NCI-H2196 (cell line): ENCODE data around the gene PNCK.
A peak's percentile ranks its signal among the peaks of the same experiment; 100 is the strongest.

Source experiments
- DNase-seq: peaks from one replicate; lab custom pipeline; 2025; ENCODE audit not compliant: unreplicated experiment; lab: John Stamatoyannopoulos, UW

Gene PNCK

DNA sequence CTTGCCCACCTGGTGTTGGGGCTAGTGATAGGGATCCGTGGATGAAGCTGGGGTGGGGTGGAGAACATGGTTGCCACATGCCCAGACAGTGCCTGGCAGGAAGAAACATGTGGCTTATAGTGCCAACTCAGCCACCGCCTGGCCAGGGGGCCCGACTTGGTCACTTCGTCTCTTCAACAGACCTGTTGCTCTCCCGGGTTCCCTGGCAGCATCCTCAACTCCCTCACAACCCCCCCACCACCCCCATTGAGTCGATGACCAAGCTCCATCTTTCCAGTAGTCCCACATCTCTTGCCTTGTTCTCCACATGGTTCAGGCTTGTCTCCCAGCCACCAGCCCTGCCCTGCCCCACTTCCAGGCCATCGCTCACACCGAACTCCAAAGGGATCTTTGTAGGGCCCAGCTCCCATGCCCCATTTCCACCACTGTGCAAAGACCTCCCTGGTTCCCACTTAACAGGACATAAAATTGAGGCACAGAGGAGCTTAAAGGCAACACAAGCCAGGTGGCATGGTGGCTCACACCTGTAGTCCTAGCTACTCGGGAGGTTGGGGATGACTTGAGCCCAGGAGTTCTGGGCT lies 7.8 kb downstream of the PNCK start:
- DNase-seq = no peak

DNA sequence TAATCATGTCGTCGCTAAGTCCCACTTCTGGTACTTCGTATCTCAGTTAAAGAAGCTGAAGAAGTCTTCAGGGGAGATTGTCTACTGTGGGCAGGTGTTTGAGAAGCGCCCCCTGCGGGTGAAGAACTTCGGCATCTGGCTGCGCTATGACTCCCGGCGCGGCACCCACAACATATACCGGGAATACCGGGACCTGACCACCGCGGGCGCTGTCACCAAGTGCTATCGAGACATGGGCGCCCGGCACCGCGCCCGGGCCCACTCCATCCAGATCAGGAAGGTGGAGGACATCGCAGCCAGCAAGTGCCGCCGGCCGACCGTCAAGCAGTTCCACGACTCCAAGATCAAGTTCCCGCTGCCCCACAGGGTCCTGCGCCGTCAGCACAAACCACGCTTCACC lies 11.3 kb downstream of the PNCK start:
- DNase-seq = no peak

DNA sequence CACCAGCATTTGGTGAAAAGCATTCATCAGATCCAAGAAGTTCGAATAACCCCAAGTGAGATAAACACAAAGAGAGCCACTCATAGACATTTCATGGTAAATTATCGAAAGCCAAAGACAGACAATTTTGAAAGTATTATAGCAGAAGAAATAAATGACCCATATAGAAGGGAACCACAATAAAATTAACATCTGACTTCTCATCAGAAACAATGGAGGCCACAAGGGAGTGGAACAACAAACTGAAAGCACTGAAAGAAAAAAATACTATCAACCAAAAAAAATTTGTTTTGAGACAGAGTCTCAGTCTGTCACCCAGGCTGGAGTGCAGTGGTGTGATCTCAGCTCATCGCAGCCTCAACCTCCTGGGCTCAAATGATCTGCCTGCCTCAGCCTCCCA lies 14.3 kb downstream of the PNCK start:
- no peak for DNase-seq

DNA sequence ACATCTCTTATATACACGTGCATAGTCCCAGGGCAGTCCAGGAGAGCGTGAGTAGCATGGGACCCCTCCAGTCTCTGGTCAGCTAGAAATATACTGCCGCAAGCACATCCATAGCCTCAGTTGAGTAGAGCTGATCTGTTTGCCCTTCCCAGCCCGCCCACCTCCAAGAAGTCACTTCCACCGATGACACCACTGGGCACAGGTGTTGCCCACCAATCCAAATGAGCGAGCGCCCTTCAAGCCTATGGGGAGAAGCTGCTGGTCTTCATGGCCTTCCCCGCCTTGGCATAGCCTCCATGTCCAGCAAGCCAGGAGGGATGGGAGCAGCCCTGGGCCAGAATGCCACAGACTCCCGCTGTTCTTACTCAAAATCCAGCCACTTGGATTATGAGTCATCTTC lies 16.5 kb downstream of the PNCK start:
- no peak for DNase-seq

DNA sequence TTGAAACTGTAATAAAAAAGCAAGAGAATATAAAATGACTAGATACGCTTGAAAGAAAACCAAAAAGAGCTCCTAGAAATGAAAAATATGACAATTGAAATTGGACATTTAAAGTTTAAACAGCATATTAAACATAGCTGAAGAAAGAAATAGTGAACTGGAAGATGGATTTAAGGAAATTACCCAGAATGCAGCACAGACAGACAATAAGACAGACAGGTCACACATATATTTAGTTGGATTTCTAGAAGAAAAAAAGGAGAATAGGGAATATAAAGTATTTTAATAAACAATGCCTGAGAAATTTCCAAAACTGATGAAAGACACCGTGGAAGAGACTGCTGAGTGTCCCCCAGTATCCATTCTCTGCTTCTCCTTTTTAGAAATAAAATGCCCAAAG lies 20.1 kb downstream of the PNCK start:
- no peak for DNase-seq

DNA sequence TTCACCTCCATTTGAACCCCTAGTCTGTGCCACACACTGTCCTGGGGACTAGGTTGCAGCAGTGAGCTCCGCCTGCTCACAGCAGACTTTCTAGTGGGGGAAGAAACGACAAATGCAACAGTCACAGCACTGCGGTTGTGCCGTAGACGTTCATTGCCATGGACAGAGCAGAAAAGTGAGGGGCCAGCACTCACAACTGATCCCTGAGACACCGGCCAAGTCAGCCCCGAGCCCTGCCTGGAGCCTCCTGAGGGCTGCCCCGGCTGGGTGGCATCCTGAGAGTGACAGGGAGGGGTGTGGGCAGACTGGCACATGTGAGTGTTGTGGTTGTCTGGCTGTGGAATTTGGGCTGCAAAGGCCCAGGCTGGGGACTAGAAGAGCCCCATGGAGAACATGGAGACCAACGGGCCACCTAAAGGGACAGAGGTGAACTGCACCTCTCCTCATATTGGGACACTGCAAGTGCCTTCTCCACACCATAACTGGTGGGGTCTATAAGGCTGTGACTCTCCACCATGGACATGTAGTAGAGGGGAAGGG lies 22.0 kb downstream of the PNCK start:
- DNase-seq = no peak

DNA sequence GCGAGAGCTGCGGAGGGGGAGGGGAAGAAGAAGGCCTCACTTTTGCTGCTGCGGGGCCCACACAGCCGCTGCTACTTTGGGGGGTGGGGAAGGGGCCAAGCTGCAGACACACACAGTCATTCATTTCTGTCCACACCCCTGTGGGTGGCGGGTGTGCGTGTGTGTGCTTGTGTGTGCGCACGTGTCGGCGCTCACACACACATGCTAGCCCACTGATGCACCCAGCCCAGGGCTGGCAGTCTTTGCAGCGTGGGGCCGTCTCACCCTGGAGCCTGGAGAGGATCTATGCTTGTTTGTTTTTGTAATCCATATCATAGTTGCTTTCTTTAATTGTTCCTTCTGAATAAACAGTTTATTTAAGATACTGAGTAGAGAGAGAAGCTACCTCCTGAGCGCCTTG lies 22.7 kb downstream of the PNCK start:
- no peak for DNase-seq

DNA sequence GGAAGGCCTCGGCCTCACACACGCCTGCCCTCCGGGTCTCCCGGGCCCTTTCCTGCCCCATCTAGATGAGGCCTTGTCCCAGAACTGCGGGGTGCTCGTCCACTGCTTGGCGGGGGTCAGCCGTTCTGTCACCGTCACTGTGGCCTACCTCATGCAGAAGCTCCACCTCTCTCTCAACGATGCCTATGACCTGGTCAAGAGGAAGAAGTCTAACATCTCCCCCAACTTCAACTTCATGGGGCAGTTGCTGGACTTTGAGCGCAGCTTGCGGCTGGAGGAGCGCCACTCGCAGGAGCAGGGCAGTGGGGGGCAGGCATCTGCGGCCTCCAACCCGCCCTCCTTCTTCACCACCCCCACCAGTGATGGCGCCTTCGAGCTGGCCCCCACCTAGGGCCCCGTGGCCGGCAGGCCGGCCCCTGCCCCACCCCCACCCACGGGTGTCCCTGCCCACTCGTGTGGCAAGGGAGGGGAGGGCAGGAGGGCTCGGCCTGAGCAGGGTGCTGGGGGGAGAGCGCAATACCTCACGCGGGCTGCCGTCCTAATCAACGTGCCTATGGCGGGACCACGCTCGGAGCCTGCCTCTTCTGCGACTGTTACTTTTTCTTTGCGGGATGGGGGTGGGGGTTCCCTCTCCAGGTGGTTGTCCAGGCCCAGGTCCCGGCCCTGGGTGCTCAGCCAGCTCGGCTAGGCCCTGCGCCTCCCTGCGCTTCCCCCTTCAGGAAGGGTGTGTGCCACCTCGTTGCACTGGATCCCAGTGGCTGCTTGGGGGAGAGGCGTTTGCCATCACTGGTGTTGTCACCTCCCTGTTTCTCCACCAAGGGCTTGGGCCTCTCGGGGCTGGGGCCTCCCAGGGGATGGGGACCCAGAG lies 23.5 kb downstream of the PNCK start:
- DNase-seq = no peak

DNA sequence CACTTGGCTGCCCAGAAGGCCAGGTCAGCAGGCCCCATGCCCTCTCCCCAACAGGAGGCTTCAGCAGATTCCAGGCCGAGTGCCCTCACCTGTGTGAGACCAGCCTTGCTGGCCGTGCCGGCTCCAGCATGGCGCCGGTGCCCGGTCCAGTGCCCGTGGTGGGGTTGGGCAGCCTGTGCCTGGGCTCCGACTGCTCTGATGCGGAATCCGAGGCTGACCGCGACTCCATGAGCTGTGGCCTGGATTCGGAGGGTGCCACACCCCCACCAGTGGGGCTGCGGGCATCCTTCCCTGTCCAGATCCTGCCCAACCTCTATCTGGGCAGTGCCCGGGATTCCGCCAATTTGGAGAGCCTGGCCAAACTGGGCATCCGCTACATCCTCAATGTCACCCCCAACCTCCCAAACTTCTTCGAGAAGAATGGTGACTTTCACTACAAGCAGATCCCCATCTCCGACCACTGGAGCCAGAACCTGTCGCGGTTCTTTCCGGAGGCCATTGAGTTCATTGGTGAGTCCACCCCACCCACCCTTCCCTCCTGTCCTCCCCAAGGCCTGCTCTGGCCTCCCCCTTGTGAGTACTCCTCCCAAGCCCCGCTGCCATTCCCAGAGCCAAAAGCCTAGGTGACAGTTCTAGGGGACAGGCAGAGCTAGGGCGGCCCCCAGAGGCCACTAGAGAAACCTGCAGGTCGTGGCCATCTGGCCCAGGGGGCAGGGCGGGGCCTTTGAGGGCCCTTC lies 24.3 kb downstream of the PNCK start:
- DNase-seq = peak; percentile 13

DNA sequence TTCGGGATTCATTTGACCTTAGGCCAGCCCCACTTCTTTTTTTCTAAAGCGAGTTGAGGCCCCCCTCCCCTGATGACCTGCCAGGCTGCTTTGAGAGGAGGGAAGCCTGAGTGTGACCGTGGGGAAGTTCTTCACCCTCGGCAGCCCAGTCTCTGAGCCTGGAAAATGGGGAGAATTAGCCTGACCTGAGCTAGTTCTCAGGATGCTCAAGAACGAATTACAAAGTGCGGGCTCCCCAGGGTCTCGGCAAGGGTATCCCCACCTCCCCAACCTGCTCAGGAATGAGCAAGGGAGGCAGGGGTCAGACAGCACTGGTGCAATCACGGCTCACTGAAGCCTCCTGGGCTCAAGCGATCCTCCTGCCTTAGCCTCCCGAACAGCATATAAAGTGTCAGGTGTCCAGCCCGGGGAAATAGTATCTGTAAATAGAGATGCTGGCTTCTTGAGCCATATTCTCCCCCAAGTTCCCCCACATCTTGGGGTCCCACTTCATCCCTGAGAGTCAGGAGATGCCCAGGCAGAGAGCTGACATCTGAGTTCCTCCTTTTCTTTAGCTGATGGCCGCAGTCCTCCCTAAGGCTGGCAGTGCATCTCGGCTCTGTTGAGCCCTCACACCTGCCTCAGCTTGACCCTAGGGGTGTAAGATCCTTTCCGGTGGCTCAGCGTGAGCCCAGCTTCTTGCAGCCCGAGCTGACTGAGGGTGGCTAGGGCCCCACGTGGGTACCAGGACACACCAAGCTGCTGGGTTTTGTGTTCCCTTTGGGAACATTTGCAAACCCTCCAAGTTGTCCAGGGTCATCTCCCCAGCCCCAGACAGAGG lies 25.0 kb downstream of the PNCK start:
- no peak for DNase-seq

DNA sequence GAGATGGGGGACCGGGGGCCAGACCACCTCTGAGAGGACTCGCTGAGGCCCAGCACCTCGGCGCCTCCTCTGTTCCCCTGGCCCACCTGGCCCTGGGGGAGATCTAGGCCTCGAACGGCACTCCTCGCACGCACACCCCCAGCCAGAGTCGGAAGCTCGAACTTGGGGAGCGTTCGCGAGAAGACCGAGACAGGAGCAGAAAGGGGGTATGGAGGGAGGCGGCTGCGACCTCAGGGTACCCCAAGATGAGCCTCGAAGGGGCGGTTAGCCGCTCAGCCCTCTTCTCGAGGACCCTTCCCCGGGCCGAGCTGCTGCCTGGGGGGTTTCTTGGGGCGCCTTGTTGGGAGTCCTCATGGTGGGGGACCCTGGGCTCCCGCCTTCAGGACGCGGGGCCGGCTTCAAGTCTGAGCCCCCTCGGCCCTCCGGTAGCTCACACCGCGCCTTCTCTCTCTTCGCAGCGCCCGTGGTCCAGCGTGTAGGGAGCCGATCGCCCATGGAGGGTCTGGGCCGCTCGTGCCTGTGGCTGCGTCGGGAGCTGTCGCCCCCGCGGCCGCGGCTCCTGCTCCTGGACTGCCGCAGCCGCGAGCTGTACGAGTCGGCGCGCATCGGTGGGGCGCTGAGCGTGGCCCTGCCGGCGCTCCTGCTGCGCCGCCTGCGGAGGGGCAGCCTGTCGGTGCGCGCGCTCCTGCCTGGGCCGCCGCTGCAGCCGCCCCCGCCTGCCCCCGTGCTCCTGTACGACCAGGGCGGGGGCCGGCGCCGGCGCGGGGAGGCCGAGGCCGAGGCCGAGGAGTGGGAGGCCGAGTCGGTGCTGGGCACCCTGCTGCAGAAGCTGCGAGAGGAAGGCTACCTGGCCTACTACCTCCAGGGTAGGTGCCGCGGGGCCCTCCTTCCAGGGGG lies 25.9 kb downstream of the PNCK start:
- DNase-seq = no peak

DNA sequence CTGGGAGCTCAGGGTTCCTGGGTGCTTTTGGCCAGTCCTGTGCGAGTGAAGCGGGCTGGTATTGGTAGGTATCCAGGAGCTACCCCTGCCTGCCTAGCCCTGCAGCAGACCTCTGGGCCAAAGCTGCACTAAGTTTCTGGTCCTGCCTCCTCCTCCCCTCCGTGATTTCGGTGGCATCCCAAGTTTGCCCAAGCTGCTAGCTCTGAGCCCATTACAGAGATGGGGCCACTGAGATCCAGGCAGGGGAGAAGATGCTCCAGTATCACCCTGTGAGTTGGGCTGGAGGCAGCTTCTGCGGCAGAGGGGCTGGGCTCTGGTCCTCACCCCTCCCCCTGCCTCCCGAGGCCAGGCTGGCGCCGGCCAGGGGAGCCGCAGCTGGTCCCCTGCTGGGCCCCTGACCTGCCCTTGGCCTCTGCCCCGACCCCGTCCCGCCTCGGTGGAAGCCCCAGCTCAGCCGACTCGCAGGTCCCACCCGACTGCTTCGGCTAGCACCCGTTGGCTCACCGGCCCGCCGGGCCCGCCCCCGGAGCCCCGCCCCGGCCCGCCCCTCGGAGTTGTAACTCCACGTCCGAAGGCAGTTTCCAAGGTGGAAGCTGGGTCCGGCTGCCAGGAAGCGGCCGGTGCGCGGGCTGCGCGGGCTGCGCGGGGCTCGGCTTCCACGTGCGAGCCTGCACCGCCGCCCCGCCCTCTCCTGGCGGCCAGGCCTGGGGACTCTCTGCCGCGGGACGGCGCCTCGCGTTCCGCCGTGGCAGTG lies 26.8 kb downstream of the PNCK start, which contains the start of gene DUSP9:
Gene DUSP9, plus strand, starts transcription at position 584 of the 754 bp plus-strand sequence. CDS start 751 bp downstream, outside the sequence.
- peak; percentile 47 for DNase-seq

DNA sequence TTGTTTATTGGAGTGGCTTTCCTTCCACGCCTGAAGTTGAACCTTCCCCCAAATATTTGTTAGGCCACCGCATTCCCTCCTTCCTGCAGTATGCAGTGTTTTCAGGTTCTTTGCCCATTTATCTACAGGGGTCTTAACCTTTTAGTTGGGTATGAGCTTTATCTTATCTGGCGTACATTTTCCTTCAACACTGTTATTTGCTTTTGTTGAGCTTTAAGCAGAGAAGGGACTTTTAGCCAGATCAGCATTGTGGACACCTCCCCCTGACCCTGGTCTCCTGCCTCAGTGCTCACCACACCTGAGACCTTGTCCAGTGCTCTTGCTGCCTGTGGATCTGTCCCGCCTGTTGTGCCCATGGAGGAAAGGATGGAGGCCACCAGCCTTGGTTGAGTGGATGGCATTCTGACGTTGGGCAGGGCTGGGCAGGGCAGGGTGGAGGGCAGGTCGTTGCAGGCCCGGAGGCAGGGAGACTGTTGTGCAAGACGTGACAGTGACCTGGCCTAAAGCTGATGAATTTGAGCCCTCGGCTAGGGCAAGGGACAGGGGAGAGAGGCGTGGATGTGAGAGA lies 27.6 kb downstream of the PNCK start:
- DNase-seq = no peak

DNA sequence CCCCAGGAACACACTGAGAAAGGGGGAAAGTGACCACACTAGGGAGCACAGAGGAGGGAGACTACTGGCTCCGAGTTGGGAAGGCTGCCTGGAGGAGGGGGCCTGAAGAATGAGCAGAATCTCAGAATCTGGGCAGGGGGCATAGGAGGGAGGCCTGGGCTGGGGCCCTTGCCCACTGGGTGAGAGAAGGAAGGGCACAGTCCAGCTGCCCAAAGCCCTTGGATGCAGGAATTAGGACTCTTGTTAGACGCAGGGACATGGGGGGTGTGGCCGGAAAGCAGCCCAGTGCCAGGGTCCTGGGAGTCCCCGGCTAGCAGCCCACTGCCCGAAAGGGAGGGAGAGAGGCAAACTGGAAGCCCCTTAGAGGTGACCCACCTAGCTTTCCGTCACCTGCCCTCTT lies 28.5 kb downstream of the PNCK start:
- no peak for DNase-seq

DNA sequence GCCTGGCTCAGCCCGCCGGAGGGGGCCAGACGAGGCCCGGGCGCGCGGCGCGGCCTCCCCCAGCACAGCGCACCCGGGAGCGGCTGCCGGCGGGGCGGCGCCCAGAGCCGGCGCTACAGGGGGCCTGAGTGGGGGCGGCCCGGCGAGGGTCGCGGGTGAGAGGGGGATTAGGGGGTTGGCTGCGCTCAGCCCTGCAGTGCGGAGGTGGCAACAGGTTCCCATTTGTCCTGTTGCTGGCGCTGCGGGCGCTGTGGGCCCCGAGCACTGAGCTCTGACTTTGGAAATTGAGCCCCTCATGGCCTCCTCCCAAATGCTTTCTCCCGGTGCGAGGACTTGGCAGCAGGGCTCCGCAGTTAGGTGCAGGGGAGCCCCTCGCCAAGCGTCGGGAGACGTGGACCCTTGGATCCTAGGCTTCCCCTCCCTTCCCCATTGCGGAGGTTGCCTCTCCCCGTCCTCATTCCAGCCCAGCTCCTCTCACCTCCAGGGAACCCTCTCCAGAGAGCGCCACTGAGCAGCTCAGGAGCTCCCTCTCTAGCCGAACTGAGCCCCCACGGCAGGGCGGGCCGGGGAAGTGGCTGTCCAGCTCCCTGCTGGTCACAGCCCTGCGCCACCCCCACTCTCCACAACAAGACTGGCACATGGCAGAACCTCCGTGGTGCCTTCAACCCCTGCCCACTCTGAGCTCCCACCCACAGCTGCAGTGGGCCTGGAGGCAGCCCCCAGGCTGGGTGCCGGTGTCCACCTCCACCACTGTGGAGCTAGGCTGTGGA lies 29.1 kb downstream of the PNCK start:
- DNase-seq = no peak

DNA sequence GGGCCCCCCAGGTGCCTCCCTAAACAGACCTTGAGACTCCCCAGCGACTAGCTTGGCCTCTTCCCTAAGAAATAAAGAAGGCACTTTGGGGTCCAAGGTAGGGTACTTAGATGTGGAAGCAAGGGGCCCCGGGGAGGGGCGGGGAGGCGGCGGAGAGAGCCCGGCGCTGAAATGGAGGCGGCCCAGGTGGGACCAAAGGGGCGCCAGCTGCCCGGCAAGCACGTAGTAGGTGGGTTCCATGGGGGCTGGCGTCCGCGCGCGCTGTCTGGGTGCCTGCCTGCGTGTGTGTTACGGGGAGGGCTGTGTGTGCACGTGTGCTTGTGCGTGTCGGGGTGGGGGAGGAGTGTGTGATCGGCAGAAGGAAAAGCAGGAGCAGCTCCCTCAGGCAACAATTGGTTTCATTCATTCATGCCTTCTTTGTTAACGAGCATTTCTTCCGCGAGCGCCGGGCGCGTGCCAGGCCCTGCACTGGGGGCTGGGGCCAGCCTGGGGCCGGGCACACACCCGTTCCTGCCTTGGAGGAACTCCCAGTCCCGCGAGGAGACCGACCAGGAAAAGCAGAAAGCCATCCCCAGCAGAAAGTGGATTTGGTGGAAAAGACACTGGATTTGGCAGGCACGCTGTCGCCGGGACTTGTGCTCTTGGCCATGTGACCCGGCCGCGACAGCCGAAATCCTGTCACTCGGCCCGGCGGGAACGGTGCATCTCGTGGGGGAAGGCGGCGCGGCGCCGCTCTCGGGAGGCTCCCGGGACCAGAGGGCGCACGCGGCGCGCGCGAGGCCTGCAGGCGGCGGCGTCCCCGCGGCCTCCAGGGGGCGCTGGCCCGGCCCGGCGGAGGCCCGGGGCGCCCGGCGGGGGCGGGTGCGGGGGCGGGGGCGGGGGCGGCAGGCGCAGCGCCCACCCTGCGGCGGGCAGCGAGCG lies 29.9 kb downstream of the PNCK start:
- DNase-seq = no peak
